ENCODE results near the gene DISP2. TPM values are rescaled to one million over a fixed set of nuclear protein-coding genes. Genes with fewer than 3 reads are reported as not detected.
A peak's percentile ranks its signal among the peaks of the same experiment; 100 is the strongest.

The DISP2 gene
- total RNA-seq, 6 donors from 2014 or later, result under 0.01 to 3.5 (median 0.13) TPM

- H3K36me3 ChIP-seq, result peaks cover 9 to 29% (median 24%) of the 10 kb centered on the region in 4 donors
- no peaks in the 10 kb centered on the region for H3K27me3 ChIP-seq
- DNase-seq (peak in 1 of 2 donors; percentile 86), ATAC-seq (ENCODE audit: low FRiP score in 2 of 2) (peak; percentile 39 to 47)
- H3K4me3 ChIP-seq, result no peak overlapping the region
- H3K27ac ChIP-seq, result no peak overlapping the region
- 51 to 58% methylated on average over 3 of the region's 3 CpGs for WGBS, 2 donors
- TF ChIP-seq POLR2AphosphoS5 (IDR thresholded peaks at IDR 0.05), result peak in 1 of 2 donors; percentile 39
- no peak for TF ChIP-seq POLR2A (IDR thresholded peaks at IDR 0.05)
- TF ChIP-seq, protein P1, sequence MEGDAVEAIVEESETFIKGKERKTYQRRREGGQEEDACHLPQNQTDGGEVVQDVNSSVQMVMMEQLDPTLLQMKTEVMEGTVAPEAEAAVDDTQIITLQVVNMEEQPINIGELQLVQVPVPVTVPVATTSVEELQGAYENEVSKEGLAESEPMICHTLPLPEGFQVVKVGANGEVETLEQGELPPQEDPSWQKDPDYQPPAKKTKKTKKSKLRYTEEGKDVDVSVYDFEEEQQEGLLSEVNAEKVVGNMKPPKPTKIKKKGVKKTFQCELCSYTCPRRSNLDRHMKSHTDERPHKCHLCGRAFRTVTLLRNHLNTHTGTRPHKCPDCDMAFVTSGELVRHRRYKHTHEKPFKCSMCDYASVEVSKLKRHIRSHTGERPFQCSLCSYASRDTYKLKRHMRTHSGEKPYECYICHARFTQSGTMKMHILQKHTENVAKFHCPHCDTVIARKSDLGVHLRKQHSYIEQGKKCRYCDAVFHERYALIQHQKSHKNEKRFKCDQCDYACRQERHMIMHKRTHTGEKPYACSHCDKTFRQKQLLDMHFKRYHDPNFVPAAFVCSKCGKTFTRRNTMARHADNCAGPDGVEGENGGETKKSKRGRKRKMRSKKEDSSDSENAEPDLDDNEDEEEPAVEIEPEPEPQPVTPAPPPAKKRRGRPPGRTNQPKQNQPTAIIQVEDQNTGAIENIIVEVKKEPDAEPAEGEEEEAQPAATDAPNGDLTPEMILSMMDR (IDR thresholded peaks at IDR 0.05), result no peak
- H3K4me1 ChIP-seq, result peaks cover 9 to 20% (median 17%) of the 10 kb centered on the region in 4 donors
- no peaks in the 10 kb centered on the region for H3K9me3 ChIP-seq
Observed at GRCh38 chr15:40420793-40421192, 62.8 kb downstream of the DISP2 start.

- Histone ChIP-seq H3K27ac (no peak overlapping the region), H3K36me3 (peaks cover 2 to 22% (median 17%) of the 10 kb centered on the region in 4 donors), H3K4me3 (no peak overlapping the region), H3K9me3 (no peaks in the 10 kb centered on the region), H3K4me1 (peaks cover 9 to 20% (median 17%) of the 10 kb centered on the region in 4 donors), H3K27me3 (no peaks in the 10 kb centered on the region)
- WGBS, 2 donors, result 12 to 61% methylated on average over 4 to 31 of the region's 31 CpGs
- ATAC-seq (ENCODE audit: low FRiP score in 2 of 2) (peak; percentile 93 to 97), DNase-seq (peak; percentile 85 to 98)
- peak in 1 of 4 donors; percentile 36 for TF ChIP-seq POLR2A (IDR thresholded peaks at IDR 0.05)
- TF ChIP-seq, protein P1 (IDR thresholded peaks at IDR 0.05), result peak; percentile 88 to 98 (median 94)
- TF ChIP-seq EP300 (IDR thresholded peaks at IDR 0.05), result no peak
Observed at GRCh38 chr15:40421246-40422157, 63.5 kb downstream of the DISP2 start.

GRCh38 chr15:40424483-40425115, 66.6 kb downstream of the DISP2 start:
- DNase-seq (no peak), ATAC-seq (ENCODE audit: low FRiP score in 2 of 2) (no peak)
- H3K4me1 ChIP-seq, result peaks cover 9 to 20% (median 17%) of the 10 kb centered on the region in 4 donors
- TF ChIP-seq POLR2AphosphoS5 (IDR thresholded peaks at IDR 0.05), result no peak
- TF ChIP-seq POLR2A (IDR thresholded peaks at IDR 0.05), result no peak
- TF ChIP-seq, protein P1 (IDR thresholded peaks at IDR 0.05), result no peak
- no peak for TF ChIP-seq EP300 (IDR thresholded peaks at IDR 0.05)
- H3K4me3 ChIP-seq, result no peak overlapping the region
- no peak overlapping the region for H3K27ac ChIP-seq
- no peaks in the 10 kb centered on the region for H3K27me3 ChIP-seq
- peaks cover 0 to 6% (median 0%) of the 10 kb centered on the region in 4 donors for H3K36me3 ChIP-seq
- no peaks in the 10 kb centered on the region for H3K9me3 ChIP-seq
- 85 to 88% methylated on average over 5 to 6 of the region's 6 CpGs for whole genome bisulfite sequencing, 2 donors

GRCh38 chr15:40425681-40426080, 67.7 kb downstream of the DISP2 start:
- Histone ChIP-seq H3K9me3 (no peaks in the 10 kb centered on the region), H3K27me3 (no peaks in the 10 kb centered on the region), H3K4me1 (peaks cover 9 to 16% (median 14%) of the 10 kb centered on the region in 4 donors), H3K27ac (no peak overlapping the region), H3K4me3 (no peak overlapping the region), H3K36me3 (peaks cover 0 to 6% (median 0%) of the 10 kb centered on the region in 4 donors)
- no peak for TF ChIP-seq POLR2AphosphoS5 (IDR thresholded peaks at IDR 0.05)
- TF ChIP-seq EP300 (IDR thresholded peaks at IDR 0.05), result no peak
- TF ChIP-seq, protein P1 (IDR thresholded peaks at IDR 0.05), result no peak
- no peak for TF ChIP-seq POLR2A (IDR thresholded peaks at IDR 0.05)
- DNase-seq, result no peak
- no peak for ATAC-seq (ENCODE audit: low FRiP score in 2 of 2)
- WGBS, 2 donors, result 95 to 99% methylated on average over 5 of the region's 5 CpGs
